Ishikawa (cell line): Measurements from ENCODE around the gene ERBB2.

Experiments used
- CEBPB ChIP-seq: IDR thresholded peaks from 2 replicates; pipeline ENCODE4 v1.6.1; 2012
- CREB1 ChIP-seq: IDR thresholded peaks from 2 replicates; pipeline ENCODE4 v1.6.1; 2012; ENCODE audit warnings: low read depth
- EGR1 ChIP-seq: IDR thresholded peaks from 2 replicates; pipeline ENCODE4 v1.6.1; 2012
- EP300 ChIP-seq: IDR thresholded peaks from 2 replicates; pipeline ENCODE4 v1.6.1; 2012; ENCODE audit warnings: borderline replicate concordance
- FOXM1 ChIP-seq: IDR thresholded peaks from 2 replicates; pipeline ENCODE4 v1.6.1; 2012; ENCODE audit warnings: low read depth, borderline replicate concordance
- NFIC ChIP-seq: IDR thresholded peaks from 2 replicates; pipeline ENCODE4 v1.6.1; 2012
- RAD21 ChIP-seq: IDR thresholded peaks from 2 replicates; pipeline ENCODE4 v1.6.1; 2012; ENCODE audit warnings: low read depth
- REST ChIP-seq: IDR thresholded peaks from 2 replicates; pipeline ENCODE4 v1.6.1; 2012; ENCODE audit warnings: low read depth, mild to moderate bottlenecking
- TAF1 ChIP-seq: IDR thresholded peaks from 2 replicates; pipeline ENCODE4 v1.6.1; 2012; ENCODE audit warnings: low read depth, mild to moderate bottlenecking
- TCF12 ChIP-seq: IDR thresholded peaks from 2 replicates; pipeline ENCODE4 v1.6.1; 2012; ENCODE audit warnings: low read depth
- TEAD4 ChIP-seq: IDR thresholded peaks from 2 replicates; pipeline ENCODE4 v1.6.1; 2012
- USF1 ChIP-seq: IDR thresholded peaks from 2 replicates; pipeline ENCODE4 v1.6.1; 2012
- YY1 ChIP-seq: IDR thresholded peaks from 2 replicates; pipeline ENCODE4 v1.6.1; 2012; ENCODE audit warnings: low read depth
- ZBTB7A ChIP-seq: IDR thresholded peaks from 2 replicates; pipeline ENCODE4 v1.6.1; 2012; ENCODE audit warnings: low read depth
- TF ChIP-seq, protein P1 (sequence below): IDR thresholded peaks from 2 replicates; pipeline ENCODE4 v1.6.1; 2012

ERBB2 gene

GRCh38 chr17:39753514-39754160 is 53.8 kb downstream of the ERBB2 start:
- TF ChIP-seq YY1: peak; percentile 12; the same call in 1 of the 2 replicates
- no peak for TF ChIP-seq RAD21
- no peak for TF ChIP-seq ZBTB7A
- TF ChIP-seq USF1: no peak
- TF ChIP-seq, protein P1, sequence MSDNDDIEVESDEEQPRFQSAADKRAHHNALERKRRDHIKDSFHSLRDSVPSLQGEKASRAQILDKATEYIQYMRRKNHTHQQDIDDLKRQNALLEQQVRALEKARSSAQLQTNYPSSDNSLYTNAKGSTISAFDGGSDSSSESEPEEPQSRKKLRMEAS: peak; percentile 86

DNA sequence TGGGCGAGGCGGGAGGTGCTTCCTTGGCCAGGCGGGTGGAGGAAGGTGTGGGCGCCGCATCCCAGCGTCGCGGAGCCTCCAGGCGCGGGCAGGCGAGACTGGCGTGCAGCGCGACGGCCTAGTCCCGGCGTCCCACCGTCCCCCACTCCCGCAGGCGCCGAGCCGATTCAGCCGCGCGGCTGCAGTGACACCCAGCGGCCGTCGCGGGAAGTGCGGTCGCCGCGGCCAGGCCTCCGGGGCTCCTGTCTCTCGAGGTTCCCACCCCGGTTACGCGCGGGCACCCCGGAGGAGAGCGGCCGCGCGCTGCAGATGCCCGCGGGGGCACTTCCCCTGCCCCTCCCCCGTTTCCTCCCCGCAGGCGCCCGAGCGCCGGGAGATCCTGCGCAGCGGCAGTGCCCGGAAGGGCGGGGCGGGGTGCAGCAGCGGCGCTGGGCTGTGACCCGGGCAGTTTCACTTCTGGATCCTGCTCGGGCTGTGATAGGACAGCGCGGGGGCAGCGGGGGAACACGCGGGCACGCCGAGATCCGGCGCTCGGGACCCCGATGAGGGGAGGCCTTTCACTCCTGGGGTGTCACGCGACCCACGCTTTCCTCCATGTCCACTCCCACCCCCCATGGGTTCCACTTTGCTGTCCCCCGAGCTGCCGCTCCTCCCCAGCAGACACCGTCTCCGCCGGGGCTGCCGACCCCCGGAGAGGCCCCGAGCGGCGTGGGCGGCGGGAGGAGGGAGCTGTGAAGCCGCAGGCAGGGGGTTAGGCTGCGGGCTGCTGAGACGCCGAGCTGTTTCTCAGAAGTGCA is 54.5 kb downstream of the ERBB2 start:
- peak; percentile 83 for TF ChIP-seq TCF12
- TF ChIP-seq FOXM1: no peak
- TF ChIP-seq CEBPB: no peak
- TF ChIP-seq, protein P1: peak; percentile 41
- no peak for TF ChIP-seq USF1
- no peak for TF ChIP-seq CREB1
- TF ChIP-seq REST: no peak
- TF ChIP-seq YY1: no peak
- peak; percentile 61 for TF ChIP-seq EGR1
- peak; percentile 41; the same call in 1 of the 2 replicates for TF ChIP-seq EP300
- peak; percentile 13; the same call in 1 of the 2 replicates for TF ChIP-seq TEAD4
- peak; percentile 60; the same call in 1 of the 2 replicates for TF ChIP-seq TAF1
- 0 out of 2 replicates have a peak, but pooled peaks have one; percentile 28 for TF ChIP-seq NFIC
- TF ChIP-seq ZBTB7A: peak; percentile 91
- peak; percentile 87 for TF ChIP-seq RAD21

- TF ChIP-seq REST: no peak
- 0 out of 2 replicates have a peak, but pooled peaks have one; percentile 15 for TF ChIP-seq ZBTB7A
Measured at GRCh38 chr17:39754958-39755553, 55.2 kb downstream of the ERBB2 start.

DNA sequence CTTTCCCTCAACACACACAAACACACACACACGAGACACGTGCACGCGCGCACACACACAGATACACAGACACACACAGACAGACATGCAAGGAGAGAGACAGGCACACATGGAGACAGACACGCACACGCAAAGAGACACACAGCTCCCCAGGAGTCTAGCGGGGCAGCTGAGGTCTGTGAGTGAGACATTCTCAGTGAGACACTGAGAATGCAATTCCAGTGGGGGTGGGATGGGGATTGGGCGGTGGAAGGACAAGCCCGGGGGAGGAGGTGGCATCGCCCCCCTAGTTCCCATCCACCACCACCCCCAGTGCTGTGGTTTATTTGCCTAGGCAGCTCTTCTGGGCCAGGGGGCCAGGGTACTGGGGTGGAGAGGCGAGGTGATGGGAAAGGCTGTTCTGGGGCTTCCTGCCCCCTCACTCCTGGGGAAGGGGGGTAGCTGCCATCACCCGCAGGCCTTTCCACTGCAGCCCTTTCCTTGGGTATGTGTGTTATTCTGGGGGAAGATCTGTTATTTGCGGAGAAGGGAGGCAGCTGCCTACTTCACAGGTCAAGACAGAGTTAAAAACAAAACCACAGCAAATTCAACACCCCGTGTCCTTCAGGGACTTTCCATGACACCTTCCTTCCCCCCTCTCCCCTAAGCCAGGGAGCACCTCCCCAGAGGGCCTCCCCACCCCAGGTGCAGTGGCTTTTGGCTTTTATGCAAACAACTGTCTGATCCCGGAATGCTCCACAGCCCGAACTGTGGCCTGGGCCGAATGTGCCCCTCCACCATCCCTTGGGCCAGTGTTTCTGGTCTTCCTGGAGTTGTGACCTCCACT is 55.9 kb downstream of the ERBB2 start:
- TF ChIP-seq, protein P1: no peak
- TF ChIP-seq EGR1 (no peak), TCF12 (no peak), TAF1 (no peak), NFIC (no peak), EP300 (no peak), FOXM1 (no peak), RAD21 (no peak), CREB1 (no peak), CEBPB (no peak), ZBTB7A (no peak), YY1 (no peak), USF1 (no peak), REST (no peak), TEAD4 (no peak)
